NCI-H187 treated with DMSO at 0.1 percent for 48 hours (cell line): Measurements from ENCODE around the gene NKD1.

Source experiments
- DNase-seq: peaks from one replicate; lab custom pipeline; 2025; lab: John Stamatoyannopoulos, UW

Gene NKD1

DNA sequence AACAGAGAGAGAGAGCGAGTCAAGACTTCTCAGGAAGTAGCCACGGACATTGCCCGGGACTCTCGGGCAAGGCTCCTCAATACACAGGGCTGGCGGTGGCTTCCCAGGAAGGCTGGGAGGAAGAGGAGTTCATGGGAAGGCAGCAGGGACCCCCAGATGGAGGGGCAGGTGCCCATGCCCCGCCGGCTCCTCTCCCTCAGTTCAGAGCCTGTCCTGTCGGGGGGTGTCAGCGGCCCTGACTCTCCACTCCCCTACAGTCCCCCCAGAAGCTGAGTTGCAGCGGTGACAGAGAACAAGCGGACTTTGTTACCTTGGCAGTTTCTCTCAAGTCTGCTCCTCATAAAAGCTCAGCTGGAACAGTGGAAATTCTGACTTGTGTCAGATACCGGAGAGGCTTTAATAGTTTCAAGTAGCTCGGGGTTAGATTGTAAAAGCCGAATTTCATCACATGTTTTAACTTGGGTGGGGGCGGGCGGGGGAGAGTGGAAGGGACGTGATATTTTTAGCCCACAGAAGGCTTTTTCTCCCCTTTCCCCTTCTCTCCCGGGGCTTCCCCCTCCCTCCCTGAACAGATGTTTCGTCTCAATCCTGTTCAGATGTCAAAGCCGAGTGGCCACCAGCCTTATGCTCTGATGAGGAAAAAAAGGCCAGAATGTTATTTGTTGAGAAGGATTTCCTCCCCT, 65.2 kb downstream of the NKD1 start:
- no peak for DNase-seq

- no peak for DNase-seq
These were observed 65.8 kb downstream of the NKD1 start for GRCh38 chr16:50613964-50614474.

- no peak for DNase-seq
These were observed 66.9 kb downstream of the NKD1 start for GRCh38 chr16:50614955-50615724.

DNA sequence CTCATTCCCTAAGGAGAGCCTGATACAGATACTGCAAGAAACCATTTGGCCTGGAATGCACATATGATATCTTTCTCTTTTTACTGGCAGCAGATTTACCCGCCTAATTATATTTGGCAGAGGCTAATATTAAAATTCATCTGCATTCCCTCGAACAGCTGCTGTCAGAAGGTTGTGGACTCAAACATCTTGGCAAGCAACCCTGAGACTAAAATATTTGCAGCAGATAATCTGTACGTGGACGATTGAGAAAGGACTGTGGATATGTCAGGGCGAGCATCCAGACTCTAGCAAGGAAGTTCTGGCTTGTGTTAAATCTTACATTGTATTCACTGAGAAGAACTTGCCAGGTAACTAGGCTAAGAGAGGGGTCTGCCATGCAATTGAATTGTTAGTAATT, 67.7 kb downstream of the NKD1 start:
- no peak for DNase-seq

DNA sequence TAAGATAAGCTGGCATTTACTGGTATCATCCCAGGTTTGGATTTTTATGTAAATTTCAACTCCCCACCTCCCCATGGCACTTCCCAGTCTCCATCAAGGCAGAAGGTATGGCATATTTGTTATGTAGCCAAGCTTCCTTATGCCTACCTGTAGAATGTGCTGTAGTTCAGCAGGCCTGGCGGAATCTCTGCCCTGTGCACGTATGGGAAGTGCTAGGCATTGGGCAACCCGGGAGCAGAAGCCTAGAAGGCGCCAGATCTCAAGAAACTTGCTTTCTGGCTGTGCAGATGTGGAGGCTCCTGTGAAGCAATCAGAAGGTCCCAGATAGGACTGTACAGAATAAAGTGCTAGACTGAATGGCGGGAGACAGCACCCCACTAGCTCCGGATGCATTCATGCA, 68.2 kb downstream of the NKD1 start:
- DNase-seq, result no peak

- no peak for DNase-seq
These were observed 68.9 kb downstream of the NKD1 start for GRCh38 chr16:50616883-50617645.

DNA sequence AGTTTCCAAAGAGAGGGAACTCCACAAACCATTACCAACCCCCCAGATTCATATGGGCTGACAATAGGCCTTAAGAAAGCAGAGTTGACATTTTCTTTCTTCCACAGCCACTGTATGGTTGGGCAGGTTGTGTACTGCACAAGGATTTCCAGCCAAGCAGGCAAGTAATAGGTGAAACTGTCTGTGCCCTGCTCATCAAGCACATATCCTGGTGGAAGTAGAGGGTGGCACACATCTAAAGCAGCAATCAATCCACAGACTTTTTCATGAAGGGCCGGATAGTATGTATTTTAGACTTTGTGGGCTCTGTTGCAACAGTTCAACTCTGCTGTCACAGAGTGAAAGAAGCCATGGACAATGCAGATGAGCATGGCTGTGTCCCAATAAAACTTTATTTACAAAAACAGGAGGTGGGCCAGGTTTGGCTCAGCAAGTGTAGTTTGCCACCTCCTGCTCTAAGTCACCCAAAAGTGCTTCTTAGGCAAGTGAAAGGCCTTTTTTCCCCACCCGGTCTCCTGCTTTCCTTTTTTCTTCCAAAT, 69.5 kb downstream of the NKD1 start:
- no peak for DNase-seq

GRCh38 chr16:50618238-50618918, 70.2 kb downstream of the NKD1 start:
- no peak for DNase-seq

DNA sequence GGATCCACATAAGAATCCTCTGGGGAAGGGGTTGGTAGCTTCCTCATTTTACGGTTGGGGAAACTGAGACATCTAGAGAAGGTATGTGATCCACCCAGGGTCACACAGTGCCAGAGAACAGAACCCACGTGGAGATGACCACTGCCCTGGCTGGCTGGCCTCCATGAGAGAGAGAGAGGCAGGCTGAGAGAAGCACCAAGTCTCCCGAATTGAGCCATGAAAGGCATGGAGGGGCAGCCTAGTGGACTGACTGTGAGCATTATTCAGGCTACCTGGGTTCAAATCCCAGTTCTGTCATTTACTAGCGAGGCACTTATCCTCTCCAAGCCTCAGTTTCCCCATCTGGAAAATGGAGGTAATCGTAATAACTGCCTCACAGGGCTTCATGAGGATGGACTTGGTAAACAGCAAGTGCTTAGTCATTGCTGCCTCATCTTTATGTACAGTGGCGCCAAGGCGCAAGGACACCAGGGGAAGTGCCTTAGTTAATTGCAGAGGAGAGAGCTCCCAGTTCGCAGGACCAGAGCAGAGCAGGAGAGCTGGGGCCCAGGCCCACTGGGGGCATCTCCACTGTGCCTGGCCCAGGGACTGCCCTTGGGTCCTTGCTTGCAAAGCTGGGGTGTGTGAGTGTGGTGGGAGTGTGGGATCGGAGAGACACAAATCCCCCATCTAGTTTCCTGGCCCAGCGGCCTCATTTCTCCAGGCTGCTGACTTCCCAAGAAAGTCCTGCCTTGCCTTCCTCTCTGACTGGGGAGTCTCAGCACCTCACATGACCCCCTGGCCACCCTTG, 71.7 kb downstream of the NKD1 start:
- no peak for DNase-seq

GRCh38 chr16:50620646-50621451, 72.7 kb downstream of the NKD1 start:
- DNase-seq, result no peak

DNA sequence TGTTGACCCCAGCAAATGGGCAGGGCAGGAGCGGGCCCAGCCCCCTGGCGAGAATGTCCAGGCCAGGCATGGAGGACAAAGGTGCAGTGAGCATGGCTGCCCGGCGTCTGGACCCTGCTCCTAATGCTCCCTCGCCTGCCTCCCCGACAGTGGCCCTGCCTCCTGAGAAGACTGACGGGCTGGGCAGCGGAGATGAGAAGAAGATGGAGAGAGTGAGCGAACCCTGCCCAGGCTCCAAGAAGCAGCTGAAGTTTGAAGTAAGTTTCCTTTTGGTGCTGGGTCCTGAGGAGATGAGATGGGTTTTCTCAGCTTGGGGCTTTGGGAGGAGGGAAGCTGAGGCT, 73.2 kb downstream of the NKD1 start:
- no peak for DNase-seq

- DNase-seq, result no peak
These were observed 73.8 kb downstream of the NKD1 start for GRCh38 chr16:50622029-50622428.

DNA sequence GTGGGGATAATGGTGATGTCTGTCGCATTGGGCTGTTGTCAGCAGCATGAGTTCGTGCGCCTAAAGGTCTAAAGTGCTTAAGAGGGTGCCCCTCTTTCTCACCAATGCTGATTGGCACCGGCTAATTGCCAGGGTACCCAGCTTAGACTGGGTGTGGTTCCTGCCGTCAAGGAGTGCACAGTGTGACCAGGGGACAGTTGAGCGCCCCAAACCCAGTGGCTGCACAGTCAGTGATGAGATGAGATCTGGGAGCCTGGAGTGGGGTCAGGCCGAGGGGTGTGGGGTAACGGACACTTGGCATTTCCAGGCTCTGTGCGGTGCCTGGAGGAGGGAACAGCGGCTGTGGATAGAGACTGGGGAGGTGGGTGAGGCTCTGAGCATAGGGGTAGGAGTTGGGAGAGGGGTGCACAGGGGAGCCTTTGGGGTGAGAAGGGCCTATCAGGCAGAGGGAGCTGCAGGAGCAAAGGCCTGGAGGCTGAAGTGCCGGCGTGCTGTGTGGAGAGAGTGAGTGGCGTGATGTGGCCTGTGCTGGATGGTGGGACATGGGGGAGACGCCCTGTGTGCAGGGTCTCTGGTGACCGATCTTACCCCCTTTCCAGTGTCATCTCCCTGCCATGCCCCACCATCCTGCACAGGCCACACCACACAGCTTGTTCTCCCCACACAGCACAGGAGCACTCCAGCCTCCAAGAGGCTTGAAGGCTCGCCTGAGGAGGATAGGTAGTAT, 74.6 kb downstream of the NKD1 start:
- DNase-seq, result no peak

DNA sequence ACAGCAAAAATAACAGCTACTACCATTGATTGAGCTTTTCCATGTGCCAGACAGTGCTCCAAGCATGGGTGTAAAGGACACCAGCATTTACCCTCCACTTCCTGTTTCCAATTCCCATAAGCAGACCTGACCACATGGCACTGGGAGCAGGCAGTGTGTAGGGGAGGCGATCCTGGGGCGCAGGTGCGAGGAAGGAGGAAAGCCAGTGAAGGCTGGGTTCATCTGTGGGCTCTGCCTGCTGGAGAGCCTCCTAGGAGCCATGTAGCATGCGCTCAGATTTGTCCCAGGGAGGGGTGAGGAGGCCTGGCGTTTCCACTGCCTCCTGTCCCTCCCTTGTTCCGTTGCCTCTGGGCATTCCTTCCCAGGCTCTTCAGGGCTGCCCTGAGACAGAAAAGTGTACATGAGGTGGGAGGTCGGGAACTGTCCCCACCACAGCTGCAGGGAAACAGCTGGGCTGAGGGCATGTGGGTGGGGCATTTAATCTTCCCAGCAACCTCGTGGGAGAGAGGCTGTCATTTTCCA, 76.3 kb downstream of the NKD1 start:
- DNase-seq, result no peak

- DNase-seq, result no peak
These were observed 77.2 kb downstream of the NKD1 start for GRCh38 chr16:50625374-50625773.

- no peak for DNase-seq
These were observed 78.7 kb downstream of the NKD1 start for GRCh38 chr16:50626868-50627267.

DNA sequence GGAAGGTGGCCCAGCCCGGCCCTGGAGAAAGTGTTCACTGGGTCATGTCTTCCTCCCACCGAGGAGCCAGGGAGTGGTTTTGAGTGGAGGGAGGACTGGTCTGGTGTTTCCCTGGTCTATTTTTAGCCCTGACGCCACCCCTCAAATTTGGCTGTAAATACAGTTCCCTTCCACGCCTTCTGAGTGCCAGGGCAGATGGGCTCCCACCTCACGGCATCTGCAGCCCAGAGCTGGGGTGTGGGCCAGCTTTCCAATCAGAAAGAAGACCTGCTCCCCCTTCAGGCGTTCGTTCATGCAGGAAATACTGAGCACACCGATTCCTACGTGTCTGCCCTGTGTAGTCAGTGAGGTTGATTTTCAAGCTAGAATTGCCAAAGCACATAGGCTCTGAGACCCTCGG, 79.2 kb downstream of the NKD1 start:
- no peak for DNase-seq

GRCh38 chr16:50628156-50628802, 80.1 kb downstream of the NKD1 start:
- DNase-seq, result no peak

GRCh38 chr16:50629334-50629733, 81.1 kb downstream of the NKD1 start:
- DNase-seq, result no peak
